C4-2B (cell line): Measurements from ENCODE around the gene FAM9C.
"Not testable (repeated sequence)": the region's sequence is repeated elsewhere in the genome, so short reads cannot be mapped to it uniquely, and the experiment has no call there.

ENCODE experiments used
- CTCF ChIP-seq: fragments of 450-650 bp; conservative IDR thresholded peaks from 2 replicates; pipeline ENCODE4 v1.5.1; 2017; ENCODE audit warnings: mild to moderate bottlenecking
- ZFX ChIP-seq: fragments of 450-650 bp; IDR thresholded peaks from 2 replicates; pipeline ENCODE4 v1.6.1; 2017

- TF ChIP-seq CTCF, ZFX: not testable (repeated sequence)
Observed at GRCh38 chrX:13086793-13087321, 42.4 kb upstream of the FAM9C start.
